ENCODE results near the gene RPS6KA2. TPM values are rescaled to one million over a fixed set of nuclear protein-coding genes. Genes with fewer than 3 reads are reported as not detected.

Gene RPS6KA2
- total RNA-seq, 1 experiment from 2014 or later = 12.3 TPM

DNA sequence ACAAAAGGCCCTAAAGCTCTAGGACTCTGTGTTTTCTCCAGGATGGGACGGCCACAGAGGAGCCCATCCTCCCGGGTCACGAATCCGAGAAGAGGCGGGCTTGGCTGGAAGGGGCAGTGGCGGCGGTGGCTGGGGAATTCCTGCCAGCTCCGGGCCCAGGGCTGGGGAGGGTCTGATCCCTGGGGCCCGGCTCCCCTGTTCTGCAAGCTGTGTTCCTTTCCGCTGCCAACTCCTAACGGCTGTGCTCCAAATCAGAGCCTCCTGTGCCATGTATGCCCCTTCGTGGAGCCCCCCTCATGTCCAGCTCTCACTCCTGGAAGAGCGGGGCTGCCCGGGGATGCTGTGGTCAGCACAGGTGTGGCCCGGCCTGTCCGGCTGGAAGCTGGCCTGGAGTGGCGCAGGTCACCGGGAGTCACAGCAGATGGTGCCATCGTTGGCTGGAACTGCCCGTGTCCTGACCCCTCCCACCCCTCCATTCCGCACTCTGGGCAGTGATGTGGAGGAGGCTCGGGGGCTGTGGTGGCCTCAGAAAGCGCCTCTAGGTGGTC, 156.1 kb downstream of the RPS6KA2 start:
- Mint-ChIP-seq H3K27ac (no peak overlapping the region), H3K4me1 (peaks cover 8 to 10% of the 10 kb centered on the region in 2 experiments), H3K36me3 (ENCODE audit: insufficient read depth in 1 of 3, low read depth in 3 of 3) (peaks cover 0 to 2% (median 0%) of the 10 kb centered on the region in 3 experiments; a peak in 3 of 7 replicates), H3K27me3 (ENCODE audit: low read depth) (no peaks in the 10 kb centered on the region; the same call in 1 of the 2 replicates), H3K4me3 (no peak overlapping the region), H3K9me3 (no peaks in the 10 kb centered on the region)
- Histone ChIP-seq H3K27ac (ENCODE audit: insufficient read length, low read depth, low read length) (no peak overlapping the region), H2AK5ac (ENCODE audit: insufficient read length, low read length) (no peak overlapping the region), H3K79me1 (ENCODE audit: insufficient read depth, low read depth, low read length, poor library complexity, severe bottlenecking) (no peaks in the 10 kb centered on the region), H3K27me3 (ENCODE audit: insufficient read depth, low read length) (no peaks in the 10 kb centered on the region), H2BK20ac (ENCODE audit: low read depth, low read length, poor library complexity, severe bottlenecking) (no peak overlapping the region), H3K14ac (ENCODE audit: insufficient read depth, low read length) (no peak overlapping the region), H3K23ac (ENCODE audit: insufficient read length, low read depth, low read length) (no peak overlapping the region), H4K5ac (ENCODE audit: insufficient read length, low read depth, low read length) (no peak overlapping the region), H3T11ph (ENCODE audit: low read length) (no peak overlapping the region), H3K23me2 (ENCODE audit: insufficient read length, low read depth, low read length, poor library complexity, severe bottlenecking) (no peaks in the 10 kb centered on the region), H2AFZ (ENCODE audit: low read length) (no peak overlapping the region), H3K9ac (ENCODE audit: extremely low read depth, insufficient read length, low read length) (no peak overlapping the region), H2BK15ac (ENCODE audit: low read depth, low read length) (no peak overlapping the region), H2BK12ac (ENCODE audit: insufficient read length, low read depth, low read length) (no peak overlapping the region), H3K79me2 (ENCODE audit: insufficient read depth, low read length) (no peaks in the 10 kb centered on the region), H3K4ac (ENCODE audit: low read depth, low read length) (no peak overlapping the region), H3K9me3 (ENCODE audit: control insufficient read depth, low read depth, low read length) (no peaks in the 10 kb centered on the region), H4K8ac (replicated peaks; ENCODE audit: insufficient read length, low read depth, low read length) (no peak overlapping the region), H3K56ac (ENCODE audit: insufficient read length, low read depth, low read length) (no peak overlapping the region), H2BK120ac (ENCODE audit: low read depth, low read length, poor library complexity, severe bottlenecking) (no peak overlapping the region), H4K20me1 (ENCODE audit: control insufficient read depth, insufficient read depth, insufficient read length) (no peaks in the 10 kb centered on the region), H2BK5ac (ENCODE audit: insufficient read length, low read length) (no peak overlapping the region), H4K91ac (ENCODE audit: insufficient read length, low read depth, low read length) (no peak overlapping the region), H3K18ac (ENCODE audit: insufficient read length, low read depth, low read length) (no peak overlapping the region), H3K4me2 (ENCODE audit: insufficient read depth, insufficient read length, low read length) (no peak overlapping the region), H3K4me1 (ENCODE audit: insufficient read depth, low read length) (no peaks in the 10 kb centered on the region)
- TF ChIP-seq, protein P1, sequence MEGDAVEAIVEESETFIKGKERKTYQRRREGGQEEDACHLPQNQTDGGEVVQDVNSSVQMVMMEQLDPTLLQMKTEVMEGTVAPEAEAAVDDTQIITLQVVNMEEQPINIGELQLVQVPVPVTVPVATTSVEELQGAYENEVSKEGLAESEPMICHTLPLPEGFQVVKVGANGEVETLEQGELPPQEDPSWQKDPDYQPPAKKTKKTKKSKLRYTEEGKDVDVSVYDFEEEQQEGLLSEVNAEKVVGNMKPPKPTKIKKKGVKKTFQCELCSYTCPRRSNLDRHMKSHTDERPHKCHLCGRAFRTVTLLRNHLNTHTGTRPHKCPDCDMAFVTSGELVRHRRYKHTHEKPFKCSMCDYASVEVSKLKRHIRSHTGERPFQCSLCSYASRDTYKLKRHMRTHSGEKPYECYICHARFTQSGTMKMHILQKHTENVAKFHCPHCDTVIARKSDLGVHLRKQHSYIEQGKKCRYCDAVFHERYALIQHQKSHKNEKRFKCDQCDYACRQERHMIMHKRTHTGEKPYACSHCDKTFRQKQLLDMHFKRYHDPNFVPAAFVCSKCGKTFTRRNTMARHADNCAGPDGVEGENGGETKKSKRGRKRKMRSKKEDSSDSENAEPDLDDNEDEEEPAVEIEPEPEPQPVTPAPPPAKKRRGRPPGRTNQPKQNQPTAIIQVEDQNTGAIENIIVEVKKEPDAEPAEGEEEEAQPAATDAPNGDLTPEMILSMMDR (conservative IDR thresholded peaks at IDR 0.05) = no peak
- WGBS (ENCODE audit: extremely low coverage, insufficient read length, low lambda C conversion rate) = no CpG with 5 or more reads among the region's 23 CpGs
- DNase-seq = no peak
